Heart right ventricle (tissue), 16 donors: ENCODE results near the gene MTPN. TPM values are rescaled to one million over a fixed set of nuclear protein-coding genes. Genes with fewer than 3 reads are reported as not detected.

Source experiments
- ATAC-seq, 8 donors: fragments of 200-7000 bp; cut with Tn5 transposase; one replicate each; pipeline ENCODE4 v1.9.1; 2020; ENCODE audit warnings: mild to moderate bottlenecking in 8 of 8, moderate library complexity in 8 of 8, moderate number of reproducible peaks in 1 of 8
- DNase-seq, 2 donors: peaks; one replicate each; pipeline ENCODE4 v3.0.0-alpha.2; 2020
- H3K27ac ChIP-seq, 10 donors: fragments of 200-600 bp; sonication (generic) in 2 of 10; one replicate each; pipeline versions ENCODE4 v1.5.0 to v1.8.0; 2020 to 2022; ENCODE audit warnings: mild to moderate bottlenecking in 3 of 10
- H3K27me3 ChIP-seq, 7 donors: fragments of 200-600 bp; one replicate each; pipeline ENCODE4 v1.8.0; 2021 to 2022; ENCODE audit warnings: mild to moderate bottlenecking in 2 of 7
- H3K36me3 ChIP-seq, 9 donors: fragments of 200-600 bp; sonication (generic) in 1 of 9; one replicate each; pipeline versions ENCODE4 v1.5.0 to v1.8.0; 2020 to 2022; ENCODE audit warnings: mild to moderate bottlenecking in 2 of 9
- H3K4me1 ChIP-seq, 9 donors: fragments of 200-600 bp; sonication (generic) in 1 of 9; one replicate each; pipeline versions ENCODE4 v1.5.0 to v1.8.0; 2020 to 2022; ENCODE audit warnings: mild to moderate bottlenecking in 4 of 9
- H3K4me3 ChIP-seq, 10 donors: fragments of 200-600 bp; sonication (generic) in 2 of 10; one replicate each; pipeline versions ENCODE4 v1.5.0 to v1.8.0; 2020 to 2022; ENCODE audit warnings: mild to moderate bottlenecking in 7 of 10, moderate library complexity in 2 of 10
- H3K9me3 ChIP-seq, 11 donors: fragments of 200-600 bp in 10 of 11; sonication (generic) in 2 of 11; one replicate each; pipeline versions ENCODE4 v1.5.0 to v1.8.0; 2013 to 2022; ENCODE audit warnings: mild to moderate bottlenecking in 2 of 11, control low read depth in 1 of 11, moderate library complexity in 1 of 11
- CTCF ChIP-seq, 9 donors: fragments of 200-600 bp; sonication (generic) in 2 of 9; IDR thresholded peaks; one replicate each; pipeline versions ENCODE4 v1.5.0 to v1.8.0; 2021 to 2022; ENCODE audit warnings: antibody characterized with exemption in 9 of 9, mild to moderate bottlenecking in 5 of 9, moderate library complexity in 1 of 9
- WGBS, 2 donors: extraction: QIAGEN DNeasy Blood & Tissue Kit; methylation state at CpG; one replicate each; pipeline ENCODE4 v1.1.7; 2013; ENCODE audit warnings: inconsistent platforms in 1 of 2; 5-methylcytosine and 5-hydroxymethylcytosine counted together
- intact Hi-C, 10 donors: fragments of 100-400 bp; cut with DNase I; formaldehyde crosslinking; loops; one replicate each; pipeline versions ENCODE4 v1.11.1 to v1.14.2; 2022
- long read RNA-seq, 3 donors: library from polyadenylated mRNA; unstranded; transcript quantifications; one replicate each; pipeline ENCODE4 v2.0.0, GENCODE V29; 2020 to 2021
- polyA plus RNA-seq, 2 donors: library from polyadenylated mRNA; stranded (reverse); fragments of 200-250 nt; gene quantifications; one replicate each; pipeline ENCODE4 v1.2.3, GENCODE V29; 2013
- total RNA-seq, 10 donors: library from RNA; stranded (reverse); fragmentation: NEBNext Ultra II Directional in 3 of 10; extraction: Animal tissue kit (Norgen Biotek cat#: 25700) in 3 of 10; gene quantifications; one replicate each; pipeline versions ENCODE4 v1.2.1 to v1.2.4, GENCODE V29; 2021 to 2023
- donor health status: Arrhythmogenic right ventricular cardiomyopathy.
- donor health status: ischemic (EF 13 %, LVEDD 7.1; RV severe dilation, severe dysfunction).
- donor health status: healthy with polysubstance abuse.
- donor health status: DM: no; HTN: yes; CAD: no.
- donor health status: DM: no; HTN: no; CAD: no.
- donor health status: ischemic (EF 25% LVEDD 6.9; RV normal size, moderate dysfunction).
- donor health status: ischemic (EF 25% LVEDD 5.7; RV mildly dilated, moderate dysfunction).
- donor health status: healthy.
- donor health status: DM: yes; HTN: yes; CAD: no.
- donor health status: Ischemic cardiomyopathy.
- donor health status: ischemic (EF 35%, LVEDD 5.7; RV mildly dilated, moderate dysfunction).
- donor health status: nonischemic (EF 11% LVEDD 7.7; RV severe dilation, severe dysfunction).
- donor health status: DM: yes; HTN: yes; CAD: no.
- donor health status: PGD.
- donor health status: ischemic (EF 29% LVEDD 5.4; RV normal size, mild dysfunction).
- donor health status: nonischemic (EF 23%, LVEDD 6.1; RV moderate dilation, normal function).

Gene MTPN
- total RNA-seq (100 to 1,000 TPM in 2 of 10 donors, 10 to 100 TPM in 8; 63.3 to 107 (median 84.7) TPM), polyA plus RNA-seq (10 to 100 TPM; 15.7 to 47.5 TPM)
- long read RNA-seq, donor 1, transcript MTPN-201 (4 exons, 3,738 nt): major isoform, 36 of 37 reads
- long read RNA-seq, donor 1, partial matches to known transcripts: 1 of 37 reads
- long read RNA-seq, donor 1, other reads (novel, unspliced or antisense): 0 of 37 reads
- long read RNA-seq, donor 2, transcript MTPN-201 (4 exons, 3,738 nt): major isoform, 25 of 25 reads
- long read RNA-seq, donor 2, partial matches to known transcripts: 0 of 25 reads
- long read RNA-seq, donor 2, other reads (novel, unspliced or antisense): 0 of 25 reads
- long read RNA-seq, donor 3, transcript MTPN-201 (4 exons, 3,738 nt): major isoform, 14 of 15 reads
- long read RNA-seq, donor 3, partial matches to known transcripts: 0 of 15 reads
- long read RNA-seq, donor 3, other reads (novel, unspliced or antisense): 1 of 15 reads

GRCh38 chr7:135977007-135977741 lies at the start of gene MTPN:
MTPN (minus strand) TSS chr7:135977359; CDS start chr7:135977100, 259 bp downstream.
- Histone ChIP-seq H3K4me3 (peak within 1 kb of the TSS; percentile 74 to 99 (median 94)), H3K36me3 (peaks cover 0 to 19% (median 0%) of the 10 kb centered on the region in 9 donors), H3K9me3 (no peaks in the 10 kb centered on the region), H3K27ac (peak within 1 kb of the TSS in 9 of 10 donors; percentile 80 to 95 (median 90)), H3K27me3 (no peaks in the 10 kb centered on the region), H3K4me1 (peaks cover 3 to 88% (median 64%) of the 10 kb centered on the region in 9 donors)
- no peak for TF ChIP-seq CTCF (IDR thresholded peaks at IDR 0.05)
- DNase-seq: peak; percentile 99
- peak; percentile 98 to 100 (median 100) for ATAC-seq
- 1% methylated on average over 44 to 47 of the region's 47 CpGs for WGBS, 2 donors
- intact Hi-C loops: loop anchor here in 1 of 10 donors (10.0 kb wide), 1 partner anchor 312 kb away; the partner anchor contains the start of gene STMP1

- 83 to 93% methylated on average over 2 of the region's 2 CpGs for WGBS, 2 donors
- intact Hi-C loops: no loop called here
Observed at GRCh38 chr7:136026209-136026608, 49.0 kb upstream of the MTPN start.

GRCh38 chr7:136023134-136023869 lies 46.1 kb upstream of the MTPN start:
- no peak overlapping the region for H3K4me3 ChIP-seq
- H3K36me3 ChIP-seq: no peaks in the 10 kb centered on the region
- WGBS, 2 donors: 88 to 93% methylated on average over 2 of the region's 2 CpGs
- DNase-seq (no peak), ATAC-seq (no peak)
- H3K27ac ChIP-seq: no peak overlapping the region
- intact Hi-C loops: no loop called here
- H3K9me3 ChIP-seq: no peaks in the 10 kb centered on the region
- H3K27me3 ChIP-seq: no peaks in the 10 kb centered on the region
- TF ChIP-seq CTCF (IDR thresholded peaks at IDR 0.05): no peak
- H3K4me1 ChIP-seq: no peaks in the 10 kb centered on the region

More at GRCh38 chr7:136026209-136026608, 49.0 kb upstream of the MTPN start:
- DNase-seq: no peak
- Histone ChIP-seq H3K9me3 (no peaks in the 10 kb centered on the region), H3K4me1 (no peaks in the 10 kb centered on the region), H3K27me3 (no peaks in the 10 kb centered on the region), H3K27ac (no peak overlapping the region), H3K36me3 (no peaks in the 10 kb centered on the region), H3K4me3 (no peak overlapping the region)
- no peak for ATAC-seq
- no peak for TF ChIP-seq CTCF (IDR thresholded peaks at IDR 0.05)

- H3K4me1 ChIP-seq: no peaks in the 10 kb centered on the region
- no peak for ATAC-seq
- no peak for TF ChIP-seq CTCF (IDR thresholded peaks at IDR 0.05)
- 86 to 96% methylated on average over 1 of the region's 1 CpG for WGBS, 2 donors
- H3K36me3 ChIP-seq: no peaks in the 10 kb centered on the region
- DNase-seq: no peak
- no peak overlapping the region for H3K4me3 ChIP-seq
- intact Hi-C loops: no loop called here
- H3K27me3 ChIP-seq: no peaks in the 10 kb centered on the region
- H3K27ac ChIP-seq: no peak overlapping the region
- no peaks in the 10 kb centered on the region for H3K9me3 ChIP-seq
Observed at GRCh38 chr7:136020556-136020955, 43.4 kb upstream of the MTPN start.
